AG20443 (cell line): ENCODE data around the gene ATXN2.
A peak's percentile ranks its signal among the peaks of the same experiment; 100 is the strongest.
"Not testable (repeated sequence)": the region's sequence is repeated elsewhere in the genome, so short reads cannot be mapped to it uniquely, and the experiment has no call there.

Experiments
- DNase-seq: peaks from one replicate; pipeline ENCODE4 v3.0.0; 2012; ENCODE audit warnings: low spot score, mixed read lengths

ATXN2 gene

GRCh38 chr12:111598637-111599452 is at the start of gene ATXN2:
Gene ATXN2 (minus strand): TSS chr12:111599315. CDS start chr12:111599034, 281 bp downstream.
- peak; percentile 94 for DNase-seq

GRCh38 chr12:111645433-111645832 is 46.3 kb upstream of the ATXN2 start:
- no peak for DNase-seq

GRCh38 chr12:111643427-111643826 is 44.3 kb upstream of the ATXN2 start:
- DNase-seq, result no peak

- no peak for DNase-seq
These were observed 43.7 kb upstream of the ATXN2 start for GRCh38 chr12:111642681-111643426.

GRCh38 chr12:111640506-111640905 is 41.4 kb upstream of the ATXN2 start:
- DNase-seq, result no peak

GRCh38 chr12:111638556-111638955 is 39.4 kb upstream of the ATXN2 start:
- no peak for DNase-seq

- peak; percentile 93 for DNase-seq
These were observed 37.3 kb upstream of the ATXN2 start for GRCh38 chr12:111636209-111636945.

GRCh38 chr12:111635524-111635923 is 36.4 kb upstream of the ATXN2 start:
- no peak for DNase-seq

GRCh38 chr12:111628505-111629260 is 29.6 kb upstream of the ATXN2 start:
- DNase-seq, result no peak

GRCh38 chr12:111626230-111626629 is 27.1 kb upstream of the ATXN2 start:
- no peak for DNase-seq

- DNase-seq, result no peak
These were observed 25.4 kb upstream of the ATXN2 start for GRCh38 chr12:111624540-111624939.

GRCh38 chr12:111617841-111618240 is 18.7 kb upstream of the ATXN2 start:
- DNase-seq, result not testable (repeated sequence)

GRCh38 chr12:111616177-111616623 is 17.1 kb upstream of the ATXN2 start:
- no peak for DNase-seq

GRCh38 chr12:111607239-111607638 is 8.1 kb upstream of the ATXN2 start:
- no peak for DNase-seq

GRCh38 chr12:111606767-111607230 is 7.7 kb upstream of the ATXN2 start:
- DNase-seq, result no peak

- DNase-seq, result no peak
These were observed 7.0 kb upstream of the ATXN2 start for GRCh38 chr12:111605911-111606766.

- DNase-seq, result not testable (repeated sequence)
These were observed 3.7 kb upstream of the ATXN2 start for GRCh38 chr12:111602857-111603256.

GRCh38 chr12:111602348-111602747 is 3.2 kb upstream of the ATXN2 start:
- DNase-seq, result no peak

- not testable (repeated sequence) for DNase-seq
These were observed 1.9 kb upstream of the ATXN2 start for GRCh38 chr12:111600986-111601385.

- no peak for DNase-seq
These were observed 1.1 kb upstream of the ATXN2 start for GRCh38 chr12:111600205-111600642.
